Tibial nerve (tissue), 4 donors: Measurements from ENCODE around the gene LEUTX. TPM values are rescaled to one million over a fixed set of nuclear protein-coding genes. Genes with fewer than 3 reads are reported as not detected.

ENCODE experiments used
- DNase-seq, 2 donors: peaks; one replicate each; pipeline ENCODE4 v3.0.0-alpha.2; 2019; ENCODE audit warnings: low spot score in 2 of 2
- H3K27ac ChIP-seq, 4 donors: fragments of 200-600 bp; sonication (generic) in 3 of 4; one replicate each; pipeline ENCODE4 v1.5.1; 2017 to 2019; ENCODE audit warnings: mild to moderate bottlenecking in 1 of 4
- H3K27me3 ChIP-seq, 2 donors: fragments of 200-600 bp; sonication (generic) in 1 of 2; one replicate each; pipeline versions ENCODE4 v1.5.1 to v1.6.0; 2017 to 2019
- H3K36me3 ChIP-seq, 3 donors: fragments of 200-600 bp; sonication (generic); one replicate each; pipeline ENCODE4 v1.5.1; 2018 to 2019
- H3K4me1 ChIP-seq, 4 donors: fragments of 200-600 bp; sonication (generic) in 3 of 4; one replicate each; pipeline ENCODE4 v1.5.1; 2017 to 2019
- H3K4me3 ChIP-seq, 4 donors: fragments of 200-600 bp; sonication (generic) in 3 of 4; one replicate each; pipeline ENCODE4 v1.5.1; 2017 to 2019; ENCODE audit warnings: mild to moderate bottlenecking in 1 of 4, moderate library complexity in 1 of 4
- H3K9me3 ChIP-seq, 4 donors: fragments of 200-600 bp; sonication (generic) in 3 of 4; one replicate each; pipeline ENCODE4 v1.5.1; 2017 to 2019
- EP300 ChIP-seq, 2 donors: sonication (generic); formaldehyde crosslinking; IDR thresholded peaks; one replicate each; pipeline ENCODE4 v1.6.1; 2017; ENCODE audit warnings: antibody characterized with exemption in 2 of 2, mild to moderate bottlenecking in 1 of 2
- POLR2A ChIP-seq, 2 donors: fragments of 450-650 bp; IDR thresholded peaks; one replicate each; pipeline ENCODE4 v1.6.1; 2017; ENCODE audit warnings: antibody characterized with exemption in 2 of 2, mild to moderate bottlenecking in 2 of 2, moderate library complexity in 2 of 2
- WGBS, 2 donors: methylation state at CpG; one replicate each; pipeline ENCODE4 v1.1.5; 2018; 5-methylcytosine and 5-hydroxymethylcytosine counted together
- total RNA-seq, 4 donors: library from RNA; depleted of rRNA; stranded (reverse); fragments of >200 nt; gene quantifications; one replicate each; pipeline ENCODE4 v1.1.0, GENCODE V29; 2016
- TF ChIP-seq, protein P1 (sequence below), 5 experiments: fragments of 200-600 bp in 3 of 5; fragments of 450-650 bp in 2 of 5; sonication (generic) in 3 of 5; IDR thresholded peaks; one replicate each; pipeline ENCODE4 v1.5.1; 2016 to 2019; ENCODE audit warnings: antibody characterized with exemption in 5 of 5, mild to moderate bottlenecking in 3 of 5, moderate library complexity in 2 of 5

The LEUTX gene, protein sequence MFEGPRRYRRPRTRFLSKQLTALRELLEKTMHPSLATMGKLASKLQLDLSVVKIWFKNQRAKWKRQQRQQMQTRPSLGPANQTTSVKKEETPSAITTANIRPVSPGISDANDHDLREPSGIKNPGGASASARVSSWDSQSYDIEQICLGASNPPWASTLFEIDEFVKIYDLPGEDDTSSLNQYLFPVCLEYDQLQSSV
- total RNA-seq: not detected

DNA sequence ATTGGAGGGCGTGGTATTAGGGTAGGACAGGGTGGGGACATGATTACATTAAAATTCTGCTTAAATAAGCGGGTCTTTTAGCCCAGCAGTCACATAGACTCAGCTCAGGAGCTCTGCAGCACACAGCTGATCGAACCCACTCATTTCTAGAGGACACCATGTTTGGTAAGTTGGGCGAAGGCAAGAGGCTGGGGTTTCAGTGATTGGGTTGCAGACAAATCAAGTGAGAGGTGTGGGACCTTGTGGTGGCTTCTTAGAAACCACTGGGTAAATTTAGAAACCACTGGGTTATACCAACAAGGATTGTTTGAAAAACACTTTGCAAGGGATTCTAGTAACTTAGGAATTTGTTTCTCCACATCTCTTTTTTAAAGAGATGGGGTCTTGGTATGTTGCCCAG, at the start of gene LEUTX:
Gene LEUTX (plus strand): TSS at position 92 of the 400 bp plus-strand sequence. CDS start 67 bp downstream, at position 159.
- Histone ChIP-seq H3K36me3 (no peaks in the 10 kb centered on the region), H3K4me3 (no peak within 1 kb of the TSS), H3K4me1 (no peaks in the 10 kb centered on the region), H3K27me3 (peaks cover 0 to 3% of the 10 kb centered on the region in 2 donors), H3K9me3 (no peaks in the 10 kb centered on the region), H3K27ac (no peak within 1 kb of the TSS)
- WGBS, 2 donors: 71 to 72% methylated on average over 4 of the region's 4 CpGs
- DNase-seq: no peak
- no peak for TF ChIP-seq EP300 (IDR thresholded peaks at IDR 0.05)
- TF ChIP-seq, protein P1, sequence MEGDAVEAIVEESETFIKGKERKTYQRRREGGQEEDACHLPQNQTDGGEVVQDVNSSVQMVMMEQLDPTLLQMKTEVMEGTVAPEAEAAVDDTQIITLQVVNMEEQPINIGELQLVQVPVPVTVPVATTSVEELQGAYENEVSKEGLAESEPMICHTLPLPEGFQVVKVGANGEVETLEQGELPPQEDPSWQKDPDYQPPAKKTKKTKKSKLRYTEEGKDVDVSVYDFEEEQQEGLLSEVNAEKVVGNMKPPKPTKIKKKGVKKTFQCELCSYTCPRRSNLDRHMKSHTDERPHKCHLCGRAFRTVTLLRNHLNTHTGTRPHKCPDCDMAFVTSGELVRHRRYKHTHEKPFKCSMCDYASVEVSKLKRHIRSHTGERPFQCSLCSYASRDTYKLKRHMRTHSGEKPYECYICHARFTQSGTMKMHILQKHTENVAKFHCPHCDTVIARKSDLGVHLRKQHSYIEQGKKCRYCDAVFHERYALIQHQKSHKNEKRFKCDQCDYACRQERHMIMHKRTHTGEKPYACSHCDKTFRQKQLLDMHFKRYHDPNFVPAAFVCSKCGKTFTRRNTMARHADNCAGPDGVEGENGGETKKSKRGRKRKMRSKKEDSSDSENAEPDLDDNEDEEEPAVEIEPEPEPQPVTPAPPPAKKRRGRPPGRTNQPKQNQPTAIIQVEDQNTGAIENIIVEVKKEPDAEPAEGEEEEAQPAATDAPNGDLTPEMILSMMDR (IDR thresholded peaks at IDR 0.05): no peak
- no peak for TF ChIP-seq POLR2A (IDR thresholded peaks at IDR 0.05)

GRCh38 chr19:39729594-39729993, 49.1 kb upstream of the LEUTX start:
- H3K36me3 ChIP-seq: no peaks in the 10 kb centered on the region
- H3K27ac ChIP-seq: no peak overlapping the region
- DNase-seq: no peak
- H3K27me3 ChIP-seq: no peaks in the 10 kb centered on the region
- no peak for TF ChIP-seq EP300 (IDR thresholded peaks at IDR 0.05)
- no peak for TF ChIP-seq POLR2A (IDR thresholded peaks at IDR 0.05)
- TF ChIP-seq, protein P1 (IDR thresholded peaks at IDR 0.05): no peak
- peaks cover 0 to 3% (median 0%) of the 10 kb centered on the region in 4 donors for H3K9me3 ChIP-seq
- no peak overlapping the region for H3K4me3 ChIP-seq
- no peaks in the 10 kb centered on the region for H3K4me1 ChIP-seq
- 58 to 68% methylated on average over 4 of the region's 4 CpGs for WGBS, 2 donors

- Histone ChIP-seq H3K4me1 (no peaks in the 10 kb centered on the region), H3K9me3 (no peaks in the 10 kb centered on the region), H3K4me3 (no peak overlapping the region), H3K36me3 (no peaks in the 10 kb centered on the region), H3K27ac (no peak overlapping the region), H3K27me3 (no peaks in the 10 kb centered on the region)
- DNase-seq: no peak
- TF ChIP-seq, protein P1 (IDR thresholded peaks at IDR 0.05): no peak
- TF ChIP-seq EP300 (IDR thresholded peaks at IDR 0.05): no peak
- TF ChIP-seq POLR2A (IDR thresholded peaks at IDR 0.05): no peak
- 85 to 94% methylated on average over 1 of the region's 1 CpG for WGBS, 2 donors
Observed at GRCh38 chr19:39731685-39732084, 47.0 kb upstream of the LEUTX start.

DNA sequence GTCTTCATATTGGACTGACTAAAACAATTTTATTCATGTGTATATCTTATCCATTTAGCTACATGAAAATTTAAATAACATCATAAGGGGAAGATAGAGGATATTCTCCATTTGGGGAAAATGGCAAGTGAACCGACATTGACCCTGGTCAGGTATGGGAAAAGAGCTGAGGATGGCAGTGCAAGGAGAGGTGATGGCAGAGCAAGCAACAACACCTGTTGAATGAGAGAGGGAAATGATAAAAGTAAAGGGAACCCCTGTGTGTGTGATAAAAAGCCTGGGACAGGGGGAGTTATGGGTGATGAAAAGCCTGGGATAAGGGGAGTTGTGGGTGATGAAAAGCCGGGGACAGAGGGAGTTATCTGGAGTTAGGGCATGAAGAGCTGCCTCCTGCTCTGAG, 44.8 kb upstream of the LEUTX start:
- no peak overlapping the region for H3K27ac ChIP-seq
- no peaks in the 10 kb centered on the region for H3K9me3 ChIP-seq
- no peak for DNase-seq
- H3K4me1 ChIP-seq: no peaks in the 10 kb centered on the region
- TF ChIP-seq, protein P1 (IDR thresholded peaks at IDR 0.05): no peak
- TF ChIP-seq POLR2A (IDR thresholded peaks at IDR 0.05): no peak
- no peak for TF ChIP-seq EP300 (IDR thresholded peaks at IDR 0.05)
- WGBS, 2 donors: 84 to 90% methylated on average over 2 of the region's 2 CpGs
- H3K36me3 ChIP-seq: no peaks in the 10 kb centered on the region
- H3K4me3 ChIP-seq: no peak overlapping the region
- H3K27me3 ChIP-seq: no peaks in the 10 kb centered on the region

- H3K27me3 ChIP-seq: no peaks in the 10 kb centered on the region
- DNase-seq: no peak
- H3K36me3 ChIP-seq: no peaks in the 10 kb centered on the region
- no peak overlapping the region for H3K27ac ChIP-seq
- no peak for TF ChIP-seq EP300 (IDR thresholded peaks at IDR 0.05)
- TF ChIP-seq, protein P1 (IDR thresholded peaks at IDR 0.05): no peak
- no peaks in the 10 kb centered on the region for H3K4me1 ChIP-seq
- no peak overlapping the region for H3K4me3 ChIP-seq
- WGBS, 2 donors: 58 to 67% methylated on average over 3 of the region's 3 CpGs
- no peaks in the 10 kb centered on the region for H3K9me3 ChIP-seq
Observed at GRCh38 chr19:39735688-39736087, 43.0 kb upstream of the LEUTX start.
